GM12878 (cell line): ENCODE measurements around the gene CEP83. TPM values are rescaled to one million over a fixed set of nuclear protein-coding genes. Genes with fewer than 3 reads are reported as not detected.
A peak's percentile ranks its signal among the peaks of the same experiment; 100 is the strongest.

Experiments used
- ATF2 ChIP-seq: IDR thresholded peaks from 2 replicates; pipeline ENCODE4 v1.6.1; 2012; ENCODE audit warnings: low read length, inconsistent platforms
- CBFB ChIP-seq: IDR thresholded peaks from 2 replicates; pipeline ENCODE4 v1.6.1; 2016; ENCODE audit warnings: antibody characterized with exemption, low read depth
- E4F1 ChIP-seq: fragments of 450-650 bp; IDR thresholded peaks from 2 replicates; pipeline ENCODE4 v1.6.1; 2018; ENCODE audit warnings: borderline replicate concordance, mild to moderate bottlenecking; ENCODE audit not compliant: partially characterized antibody
- GABPA ChIP-seq: IDR thresholded peaks from 2 replicates; pipeline ENCODE4 v1.6.1; 2014; ENCODE audit warnings: antibody characterized with exemption, low read depth, mild to moderate bottlenecking, inconsistent platforms
- HCFC1 ChIP-seq: fragments of 150-350 bp; IDR thresholded peaks from 2 replicates; pipeline ENCODE4 v1.6.1; 2014; ENCODE audit warnings: low read length
- IKZF2 ChIP-seq, 2 experiments: fragments of 450-650 bp; IDR thresholded peaks; 2 replicates each; pipeline ENCODE4 v1.6.1; 2017; ENCODE audit warnings: mild to moderate bottlenecking in 2 of 2, moderate library complexity in 2 of 2
- MYC ChIP-seq: IDR thresholded peaks from 2 replicates; pipeline ENCODE4 v1.6.1; 2011; ENCODE audit warnings: mild to moderate bottlenecking, low read length, moderate library complexity, inconsistent platforms; ENCODE audit not compliant: insufficient read depth, insufficient replicate concordance, insufficient read length, severe bottlenecking
- NR2C1 ChIP-seq: fragments of 450-650 bp; IDR thresholded peaks from 2 replicates; pipeline ENCODE4 v1.6.1; 2017; ENCODE audit warnings: antibody characterized with exemption, mild to moderate bottlenecking, moderate library complexity
- POLR2A ChIP-seq: IDR thresholded peaks from 2 replicates; pipeline ENCODE4 v1.6.1; 2011; ENCODE audit warnings: low read depth, mild to moderate bottlenecking, low read length
- POU2F2 ChIP-seq: IDR thresholded peaks from 3 replicates; pipeline ENCODE4 v1.6.1; 2011; ENCODE audit warnings: low read depth, mild to moderate bottlenecking, low read length, borderline replicate concordance
- RFX5 ChIP-seq: IDR thresholded peaks from 2 replicates; pipeline ENCODE4 v1.6.1; 2011; ENCODE audit warnings: low read depth, low read length, improper control_type of control experiment
- TCF12 ChIP-seq: IDR thresholded peaks from 2 replicates; pipeline ENCODE4 v1.6.1; 2011; ENCODE audit warnings: low read depth, mild to moderate bottlenecking, low read length
- YBX1 ChIP-seq: fragments of 450-650 bp; IDR thresholded peaks from 2 replicates; pipeline ENCODE4 v1.6.1; 2016; ENCODE audit warnings: antibody characterized with exemption
- ZNF622 ChIP-seq: fragments of 450-650 bp; IDR thresholded peaks from 2 replicates; pipeline ENCODE4 v1.6.1; 2017; ENCODE audit warnings: mild to moderate bottlenecking, inconsistent platforms
- polyA plus RNA-seq, 11 experiments: library from polyadenylated mRNA; depleted of rRNA in 4 of 11; unstranded in 6 of 11; stranded (reverse) in 5 of 11; fragments of >200 nt; fragmentation: Nextera tagmentation in 4 of 11; fragmentation: Illumina TruSeq in 1 of 11; extraction: Ambion mirVana in 4 of 11; extraction: Trizol in 1 of 11; gene quantifications; 1 replicate in 1 of 11; 2 replicates in 10 of 11; pipeline versions ENCODE4 v1.2.1 to v1.2.3, GENCODE V29; 2011 to 2016; ENCODE audit warnings: inconsistent platforms in 2 of 11, missing spikeins in 2 of 11, low read depth in 1 of 11
- total RNA-seq, 4 experiments: library from RNA; depleted of rRNA in 3 of 4; stranded (reverse); fragments of >200 nt in 3 of 4; fragmentation: Illumina TruSeq in 1 of 4; extraction: Trizol in 1 of 4; gene quantifications; 2 replicates each; pipeline versions ENCODE4 v1.2.1 to v1.2.3, GENCODE V29; 2013 to 2021
- TF ChIP-seq, protein P1 (sequence below): fragments of 450-650 bp; formaldehyde crosslinking; IDR thresholded peaks from 2 replicates; pipeline ENCODE4 v1.4.0; 2020; ENCODE audit warnings: mild to moderate bottlenecking, moderate library complexity
- TF ChIP-seq, protein P2 (sequence below): IDR thresholded peaks from 2 replicates; pipeline ENCODE4 v1.6.1; 2011; ENCODE audit warnings: mild to moderate bottlenecking, low read depth, low read length, moderate library complexity; ENCODE audit not compliant: insufficient replicate concordance

CEP83 gene
- total and polyA plus RNA-seq, 10 of the 15 experiments (the other 5 are each of a cell fraction or from before 2014, with no cell fraction given), result 4.3 to 39.0 (median 22.5) TPM

- TF ChIP-seq, protein P1, sequence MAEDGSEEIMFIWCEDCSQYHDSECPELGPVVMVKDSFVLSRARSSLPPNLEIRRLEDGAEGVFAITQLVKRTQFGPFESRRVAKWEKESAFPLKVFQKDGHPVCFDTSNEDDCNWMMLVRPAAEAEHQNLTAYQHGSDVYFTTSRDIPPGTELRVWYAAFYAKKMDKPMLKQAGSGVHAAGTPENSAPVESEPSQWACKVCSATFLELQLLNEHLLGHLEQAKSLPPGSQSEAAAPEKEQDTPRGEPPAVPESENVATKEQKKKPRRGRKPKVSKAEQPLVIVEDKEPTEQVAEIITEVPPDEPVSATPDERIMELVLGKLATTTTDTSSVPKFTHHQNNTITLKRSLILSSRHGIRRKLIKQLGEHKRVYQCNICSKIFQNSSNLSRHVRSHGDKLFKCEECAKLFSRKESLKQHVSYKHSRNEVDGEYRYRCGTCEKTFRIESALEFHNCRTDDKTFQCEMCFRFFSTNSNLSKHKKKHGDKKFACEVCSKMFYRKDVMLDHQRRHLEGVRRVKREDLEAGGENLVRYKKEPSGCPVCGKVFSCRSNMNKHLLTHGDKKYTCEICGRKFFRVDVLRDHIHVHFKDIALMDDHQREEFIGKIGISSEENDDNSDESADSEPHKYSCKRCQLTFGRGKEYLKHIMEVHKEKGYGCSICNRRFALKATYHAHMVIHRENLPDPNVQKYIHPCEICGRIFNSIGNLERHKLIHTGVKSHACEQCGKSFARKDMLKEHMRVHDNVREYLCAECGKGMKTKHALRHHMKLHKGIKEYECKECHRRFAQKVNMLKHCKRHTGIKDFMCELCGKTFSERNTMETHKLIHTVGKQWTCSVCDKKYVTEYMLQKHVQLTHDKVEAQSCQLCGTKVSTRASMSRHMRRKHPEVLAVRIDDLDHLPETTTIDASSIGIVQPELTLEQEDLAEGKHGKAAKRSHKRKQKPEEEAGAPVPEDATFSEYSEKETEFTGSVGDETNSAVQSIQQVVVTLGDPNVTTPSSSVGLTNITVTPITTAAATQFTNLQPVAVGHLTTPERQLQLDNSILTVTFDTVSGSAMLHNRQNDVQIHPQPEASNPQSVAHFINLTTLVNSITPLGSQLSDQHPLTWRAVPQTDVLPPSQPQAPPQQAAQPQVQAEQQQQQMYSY (CRISPR knock-in tag), result no peak
- peak; percentile 72 for TF ChIP-seq MYC
- no peak for TF ChIP-seq ZNF622
- peak; percentile 77; the same call in 1 of the 2 replicates for TF ChIP-seq GABPA
- TF ChIP-seq CBFB, result peak; percentile 72; the same call in 1 of the 2 replicates
- peak; percentile 75 for TF ChIP-seq RFX5
- TF ChIP-seq, protein P2, sequence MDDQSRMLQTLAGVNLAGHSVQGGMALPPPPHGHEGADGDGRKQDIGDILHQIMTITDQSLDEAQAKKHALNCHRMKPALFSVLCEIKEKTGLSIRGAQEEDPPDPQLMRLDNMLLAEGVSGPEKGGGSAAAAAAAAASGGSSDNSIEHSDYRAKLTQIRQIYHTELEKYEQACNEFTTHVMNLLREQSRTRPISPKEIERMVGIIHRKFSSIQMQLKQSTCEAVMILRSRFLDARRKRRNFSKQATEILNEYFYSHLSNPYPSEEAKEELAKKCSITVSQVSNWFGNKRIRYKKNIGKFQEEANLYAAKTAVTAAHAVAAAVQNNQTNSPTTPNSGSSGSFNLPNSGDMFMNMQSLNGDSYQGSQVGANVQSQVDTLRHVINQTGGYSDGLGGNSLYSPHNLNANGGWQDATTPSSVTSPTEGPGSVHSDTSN, result peak; percentile 5
- TF ChIP-seq POU2F2, result no peak
- TF ChIP-seq NR2C1, result no peak
- no peak for TF ChIP-seq TCF12
- TF ChIP-seq IKZF2 (IDR thresholded peaks at IDR 0.05), result peak; percentile 56 to 85
- peak; percentile 27; the same call in 1 of the 2 replicates for TF ChIP-seq HCFC1
- TF ChIP-seq ATF2, result no peak
- TF ChIP-seq YBX1, result no peak
- peak; percentile 95 for TF ChIP-seq POLR2A
- TF ChIP-seq E4F1, result peak; percentile 63
Measured at GRCh38 chr12:94459728-94460615, at the start of gene CEP83 (continued).
